PC-9 (cell line): ENCODE results near the gene PHACTR3. TPM values are rescaled to one million over a fixed set of nuclear protein-coding genes. Genes with fewer than 3 reads are reported as not detected.

Experiments used
- BruUV-seq: library from RNA; stranded (reverse); fragments of 400-500 nt; replicated peaks from 2 replicates; lab custom pipeline; 2021; lab: Mats Ljungman, UMichigan
- CTCF ChIA-PET: fragments of 300-600 bp; sonication (Branson Sonifier 250); formaldehyde crosslinking; loops from one replicate; lab custom pipeline; 2022; ENCODE audit warnings: antibody characterized with exemption; lab: Charles Lee
- POLR2A ChIA-PET: fragments of 300-600 bp; sonication (Branson Sonifier 250); formaldehyde crosslinking; loops from one replicate; lab custom pipeline; 2022; ENCODE audit warnings: antibody characterized with exemption; ENCODE audit not compliant: unreplicated experiment; lab: Charles Lee
- DNase-seq, 2 experiments: peaks; one replicate each; pipeline versions ENCODE4 v3.0.0 to v3.0.0-alpha.2; 2015 to 2022; ENCODE audit warnings: mixed read lengths in 1 of 2
- H2AFZ ChIP-seq: fragments of 200-600 bp; sonication (generic); 2 replicates; pipeline ENCODE4 v1.8.1; 2017; ENCODE audit warnings: antibody characterized with exemption
- H3F3A ChIP-seq: fragments of 200-600 bp; sonication (generic); 2 replicates; pipeline ENCODE4 v1.8.1; 2017; ENCODE audit warnings: antibody characterized with exemption, mild to moderate bottlenecking, low read depth; ENCODE audit not compliant: insufficient read depth
- H3K27ac ChIP-seq: fragments of 200-600 bp; sonication (generic); 2 replicates; pipeline ENCODE4 v1.6.1; 2016; ENCODE audit warnings: mixed run types
- H3K27me3 ChIP-seq: fragments of 200-600 bp; sonication (generic); 2 replicates; pipeline ENCODE4 v1.6.1; 2016; ENCODE audit warnings: low read depth, mixed run types; ENCODE audit not compliant: insufficient read depth
- H3K36me3 ChIP-seq: fragments of 200-600 bp; sonication (generic); 2 replicates; pipeline ENCODE4 v1.6.1; 2016; ENCODE audit warnings: low read depth, mixed run types
- H3K4me1 ChIP-seq: fragments of 200-600 bp; sonication (generic); replicated peaks from 2 replicates; pipeline ENCODE4 v1.6.1; 2016; ENCODE audit warnings: mixed run types; ENCODE audit not compliant: insufficient read depth
- H3K4me2 ChIP-seq: fragments of 200-600 bp; sonication (generic); 2 replicates; pipeline ENCODE4 v1.6.1; 2017; ENCODE audit warnings: mixed run types
- H3K4me3 ChIP-seq: fragments of 200-600 bp; sonication (generic); 2 replicates; pipeline ENCODE4 v1.6.1; 2016; ENCODE audit warnings: mixed run types
- H3K79me2 ChIP-seq: fragments of 200-600 bp; sonication (generic); 2 replicates; pipeline ENCODE4 v1.6.1; 2017; ENCODE audit warnings: low read depth, mixed run types
- H3K9me2 ChIP-seq: fragments of 200-600 bp; sonication (generic); 2 replicates; pipeline ENCODE4 v1.8.1; 2017; ENCODE audit warnings: mild to moderate bottlenecking; ENCODE audit not compliant: insufficient read depth
- H3K9me3 ChIP-seq: fragments of 200-600 bp; sonication (generic); 2 replicates; pipeline ENCODE4 v1.8.1; 2016; ENCODE audit warnings: low read depth; ENCODE audit not compliant: insufficient read depth
- H4K20me1 ChIP-seq: fragments of 200-600 bp; sonication (generic); 2 replicates; pipeline ENCODE4 v1.8.1; 2017; ENCODE audit not compliant: insufficient read depth
- CTCF ChIP-seq: fragments of 200-600 bp; sonication (generic); conservative IDR thresholded peaks from 2 replicates; pipeline ENCODE4 v1.6.1; 2017; ENCODE audit warnings: mixed run types, antibody characterized with exemption, mild to moderate bottlenecking, moderate library complexity
- EZH2 ChIP-seq: fragments of 200-600 bp; sonication (generic); IDR thresholded peaks from 2 replicates; pipeline ENCODE4 v1.8.0; 2017; ENCODE audit warnings: antibody characterized with exemption, low read depth
- intact Hi-C: fragments of 100-400 bp; cut with micrococcal nuclease; formaldehyde crosslinking; loops from one replicate; pipeline ENCODE4 v1.10.0; 2022; ENCODE audit not compliant: unreplicated experiment
- total RNA-seq: library from RNA; stranded (reverse); gene quantifications from 2 replicates; pipeline ENCODE4 v1.2.3, GENCODE V29; 2021

The PHACTR3 gene
- total RNA-seq, 1 experiment from 2014 or later = 0.41 TPM

- no peaks in the 10 kb centered on the region for H3K27me3 ChIP-seq
Measured at GRCh38 chr20:59858425-59858824, 254.1 kb downstream of the PHACTR3 start.

GRCh38 chr20:59861401-59861800 is 257.1 kb downstream of the PHACTR3 start:
- Histone ChIP-seq H3K36me3 (peaks cover 16% of the 10 kb centered on the region; the same call in 1 of the 2 replicates), H3K27me3 (no peaks in the 10 kb centered on the region), H3K27ac (no peak overlapping the region), H3K9me2 (no peaks in the 10 kb centered on the region), H2AFZ (no peak overlapping the region), H3F3A (no peaks in the 10 kb centered on the region), H4K20me1 (no peaks in the 10 kb centered on the region), H3K4me1 (no peaks in the 10 kb centered on the region), H3K9me3 (peaks cover 8% of the 10 kb centered on the region; the same call in 1 of the 2 replicates), H3K4me3 (no peak overlapping the region), H3K4me2 (no peak overlapping the region), H3K79me2 (no peaks in the 10 kb centered on the region)
- no peak for DNase-seq
- POLR2A ChIA-PET = no interaction called here
- CTCF ChIA-PET = no interaction called here
- intact Hi-C loops = no loop called here
- BruUV-seq = no TSS peak
- TF ChIP-seq CTCF = no peak
- TF ChIP-seq EZH2 = no peak

More at GRCh38 chr20:59858425-59858824, 254.1 kb downstream of the PHACTR3 start:
- no peak overlapping the region for H3K27ac ChIP-seq
- H3F3A ChIP-seq = 0 out of 2 replicates have a peak, but pooled peaks cover 5% of the 10 kb centered on the region
- CTCF ChIA-PET = no interaction called here
- H3K9me3 ChIP-seq = peaks cover 8% of the 10 kb centered on the region; the same call in 1 of the 2 replicates
- H3K4me2 ChIP-seq = no peak overlapping the region
- H3K4me1 ChIP-seq = no peaks in the 10 kb centered on the region
- H3K79me2 ChIP-seq = no peaks in the 10 kb centered on the region
- no peak overlapping the region for H2AFZ ChIP-seq
- H3K4me3 ChIP-seq = no peak overlapping the region
- no peak for DNase-seq
- H4K20me1 ChIP-seq = no peaks in the 10 kb centered on the region
- no peaks in the 10 kb centered on the region for H3K9me2 ChIP-seq
- TF ChIP-seq CTCF = no peak
- no peak for TF ChIP-seq EZH2
- BruUV-seq = no TSS peak
- POLR2A ChIA-PET = no interaction called here
- intact Hi-C loops = no loop called here
- 0 out of 2 replicates have a peak, but pooled peaks cover 6% of the 10 kb centered on the region for H3K36me3 ChIP-seq

- Histone ChIP-seq H4K20me1 (no peaks in the 10 kb centered on the region), H3K9me3 (peaks cover 8% of the 10 kb centered on the region; the same call in 1 of the 2 replicates), H2AFZ (no peak overlapping the region), H3K79me2 (no peaks in the 10 kb centered on the region), H3K4me3 (no peak overlapping the region), H3K9me2 (no peaks in the 10 kb centered on the region), H3K27ac (no peak overlapping the region), H3K4me2 (no peak overlapping the region), H3K27me3 (no peaks in the 10 kb centered on the region), H3K36me3 (peaks cover 16% of the 10 kb centered on the region; the same call in 1 of the 2 replicates), H3F3A (no peaks in the 10 kb centered on the region), H3K4me1 (no peaks in the 10 kb centered on the region)
- BruUV-seq = no TSS peak
- DNase-seq = no peak
- ChIA-PET CTCF (no interaction called here), POLR2A (no interaction called here)
- TF ChIP-seq EZH2 = no peak
- no peak for TF ChIP-seq CTCF
- intact Hi-C loops = no loop called here
Measured at GRCh38 chr20:59863058-59863457, 258.7 kb downstream of the PHACTR3 start.
